HepG2 (cell line): ENCODE data around the gene KCNMA1. TPM values are rescaled to one million over a fixed set of nuclear protein-coding genes. Genes with fewer than 3 reads are reported as not detected.
"Not testable (repeated sequence)": the region's sequence is repeated elsewhere in the genome, so short reads cannot be mapped to it uniquely, and the experiment has no call there.

Experiments used
- ATAC-seq: fragments of 200-7000 bp; cut with Tn5 transposase; 3 replicates; pipeline ENCODE4 v1.9.1; 2020; ENCODE audit warnings: mild to moderate bottlenecking, moderate library complexity
- BruUV-seq: library from RNA; stranded (reverse); fragments of 400-500 nt; replicated peaks from 2 replicates; lab custom pipeline; 2021; lab: Mats Ljungman, UMichigan
- CTCF ChIA-PET: fragments of 300-600 bp; formaldehyde crosslinking; extraction: SDS; loops from one replicate; lab custom pipeline; 2021; ENCODE audit warnings: low total read pairs, inconsistent platforms, low intra/inter-chr PET ratio; lab: Yijun Ruan, JAX
- POLR2A ChIA-PET: fragments of 350-600 bp; sonication (Branson Sonifier 250); formaldehyde crosslinking; loops from one replicate; lab custom pipeline; 2020; ENCODE audit warnings: antibody characterized with exemption, inconsistent platforms; lab: Yijun Ruan, JAX
- DNase-seq: peaks from one replicate; pipeline ENCODE4 v3.0.0-alpha.2; 2015; ENCODE audit warnings: low spot score
- FAIRE-seq: peaks from 3 replicates; lab custom pipeline; 2011; peaks lifted over from hg19 to GRCh38; lab: Jason Lieb, UNC
- H2AFZ ChIP-seq: one replicate; pipeline ENCODE4 v1.6.1; 2011; ENCODE audit warnings: low read length, inconsistent platforms
- H3K27ac ChIP-seq: fragments of 300-600 bp; 3 replicates; pipeline ENCODE4 v1.8.0; 2011; ENCODE audit warnings: mixed run types, mild to moderate bottlenecking, mixed read lengths, low read length, inconsistent platforms; ENCODE audit not compliant: insufficient read depth; ENCODE audit errors: extremely low read length
- H3K27me3 ChIP-seq, 2 experiments: fragments of 200-600 bp in 1 of 2; 2 replicates in 1 of 2; 3 replicates in 1 of 2; pipeline versions ENCODE4 v1.6.0 to v1.8.0; 2011; ENCODE audit warnings: low read length in 2 of 2, mild to moderate bottlenecking in 2 of 2, moderate library complexity in 2 of 2, inconsistent platforms in 1 of 2; ENCODE audit not compliant: insufficient read depth in 2 of 2, control insufficient read depth in 1 of 2
- H3K36me3 ChIP-seq, 2 experiments: fragments of 200-600 bp in 1 of 2; replicated peaks in 1 of 2; 2 replicates in 1 of 2; 3 replicates in 1 of 2; pipeline versions ENCODE4 v1.5.1 to v1.8.0; 2011; ENCODE audit warnings: low read length in 2 of 2, inconsistent platforms in 1 of 2; ENCODE audit not compliant: insufficient read depth in 2 of 2, control insufficient read depth in 1 of 2
- H3K4me1 ChIP-seq: 2 replicates; pipeline ENCODE4 v1.5.1; 2012; ENCODE audit warnings: low read length, inconsistent platforms; ENCODE audit not compliant: insufficient read depth
- H3K4me2 ChIP-seq: 2 replicates; pipeline ENCODE4 v1.6.0; 2011; ENCODE audit warnings: low read depth, low read length, inconsistent platforms
- H3K4me3 ChIP-seq, 3 experiments: fragments of 200-600 bp in 1 of 3; sonication (generic), shearing (Covaris generic) in 1 of 3; replicated peaks in 1 of 3; 2 replicates each; pipeline ENCODE4 v1.5.1; 2011 to 2016; ENCODE audit warnings: low read length in 3 of 3, inconsistent platforms in 2 of 3, low read depth in 2 of 3, mild to moderate bottlenecking in 2 of 3, control low read depth in 1 of 3, mixed read lengths in 1 of 3; ENCODE audit not compliant: insufficient read depth in 1 of 3
- H3K79me2 ChIP-seq: one replicate; pipeline ENCODE4 v1.6.1; 2011; ENCODE audit warnings: low read length, inconsistent platforms; ENCODE audit not compliant: insufficient read depth
- H3K9ac ChIP-seq: 2 replicates; pipeline ENCODE4 v1.6.0; 2011; ENCODE audit warnings: mild to moderate bottlenecking, low read depth, low read length, inconsistent platforms; ENCODE audit not compliant: insufficient read depth
- H3K9me3 ChIP-seq: 2 replicates; pipeline ENCODE4 v1.5.1; 2012; ENCODE audit warnings: mild to moderate bottlenecking, low read length
- H4K20me1 ChIP-seq: 2 replicates; pipeline ENCODE4 v1.6.0; 2011; ENCODE audit warnings: inconsistent platforms, mild to moderate bottlenecking, low read length, moderate library complexity; ENCODE audit not compliant: insufficient read depth
- FOSL1 ChIP-seq: sonication (generic); formaldehyde crosslinking; IDR thresholded peaks from 2 replicates; pipeline ENCODE4 v1.9.0; 2021; ENCODE audit warnings: missing genetic modification reagents, borderline replicate concordance
- HDAC1 ChIP-seq: sonication (generic); formaldehyde crosslinking; IDR thresholded peaks from 2 replicates; pipeline ENCODE4 v1.5.1; 2020; ENCODE audit warnings: mild to moderate bottlenecking, missing genetic modification reagents
- HHEX ChIP-seq: IDR thresholded peaks from 2 replicates; pipeline ENCODE4 v1.6.1; 2016; ENCODE audit warnings: control low read depth
- KLF9 ChIP-seq: IDR thresholded peaks from 2 replicates; pipeline ENCODE4 v1.6.1; 2016; ENCODE audit warnings: low read depth
- MYNN ChIP-seq: sonication (generic); formaldehyde crosslinking; IDR thresholded peaks from 2 replicates; pipeline ENCODE4 v1.4.0; 2020; ENCODE audit warnings: mild to moderate bottlenecking, low read depth, missing genetic modification reagents
- RARA ChIP-seq: IDR thresholded peaks from 2 replicates; pipeline ENCODE4 v1.6.1; 2016; ENCODE audit warnings: missing genetic modification reagents, missing compliant biosample characterization
- YY1 ChIP-seq: IDR thresholded peaks from 2 replicates; pipeline ENCODE4 v1.6.1; 2011; ENCODE audit warnings: low read length, low read depth, moderate library complexity, mild to moderate bottlenecking; ENCODE audit not compliant: insufficient read depth, insufficient replicate concordance
- ZMYM2 ChIP-seq: sonication (generic); formaldehyde crosslinking; IDR thresholded peaks from 2 replicates; pipeline ENCODE4 v1.8.0; 2022; ENCODE audit warnings: mild to moderate bottlenecking, missing genetic modification reagents
- ZNF101 ChIP-seq: sonication (generic); formaldehyde crosslinking; IDR thresholded peaks from 2 replicates; pipeline ENCODE4 v1.4.0; 2020; ENCODE audit warnings: mild to moderate bottlenecking, low read depth, missing genetic modification reagents, borderline replicate concordance
- ZNF143 ChIP-seq: sonication (generic); formaldehyde crosslinking; IDR thresholded peaks from 2 replicates; pipeline ENCODE4 v1.4.0; 2020; ENCODE audit warnings: missing genetic modification reagents
- ZNF44 ChIP-seq: sonication (generic); formaldehyde crosslinking; IDR thresholded peaks from 2 replicates; pipeline ENCODE4 v1.5.1; 2020; ENCODE audit warnings: mild to moderate bottlenecking, missing genetic modification reagents
- ZNF672 ChIP-seq: sonication (generic); formaldehyde crosslinking; IDR thresholded peaks from 2 replicates; pipeline ENCODE4 v1.8.1; 2022; ENCODE audit warnings: missing genetic modification reagents
- ZNF724P ChIP-seq: sonication (generic); formaldehyde crosslinking; IDR thresholded peaks from 2 replicates; pipeline ENCODE4 v1.8.0; 2022; ENCODE audit warnings: missing genetic modification reagents, borderline replicate concordance
- WGBS: methylation state at CpG from one replicate; pipeline ENCODE4 v1.1.6; 2017; ENCODE audit warnings: low lambda C conversion rate; 5-methylcytosine and 5-hydroxymethylcytosine counted together
- in situ Hi-C: cut with HindIII; loops from 2 replicates; pipeline ENCODE4 v1.10.0; 2017; ENCODE audit warnings: low pct_unique_long_range_greater_than_20kb; ENCODE audit not compliant: extremely low pct_ligation_motif_present
- intact Hi-C: fragments of 100-400 bp; cut with micrococcal nuclease; formaldehyde crosslinking; loops from one replicate; pipeline ENCODE4 v1.10.0; 2022; ENCODE audit not compliant: unreplicated experiment
- polyA plus RNA-seq, 8 experiments: library from polyadenylated mRNA; depleted of rRNA in 3 of 8; stranded (reverse) in 7 of 8; unstranded in 1 of 8; fragments of >200 nt; fragmentation: Illumina TruSeq in 4 of 8; extraction: Trizol in 4 of 8; gene quantifications; 2 replicates each; pipeline versions ENCODE4 v1.2.1 to v1.2.3, GENCODE V29; 2011 to 2016; ENCODE audit warnings: low read depth in 4 of 8, missing spikeins in 1 of 8, mixed read lengths in 1 of 8; ENCODE audit not compliant: insufficient read depth in 1 of 8
- total RNA-seq, 5 experiments: library from RNA; depleted of rRNA; stranded (reverse); fragments of >200 nt; fragmentation: Illumina TruSeq; extraction: Trizol; gene quantifications; 2 replicates each; pipeline ENCODE4 v1.2.3, GENCODE V29; 2016; ENCODE audit warnings: low read depth in 1 of 5
- TF ChIP-seq, protein P1 (sequence below): sonication (generic); formaldehyde crosslinking; IDR thresholded peaks from 2 replicates; pipeline ENCODE4 v1.4.0; 2020; ENCODE audit warnings: mild to moderate bottlenecking, low read depth, missing genetic modification reagents

The KCNMA1 gene
- total and polyA plus RNA-seq, 2 of the 13 experiments (the other 11 are each of a cell fraction or from before 2014, with no cell fraction given) = 0.02 TPM; not detected in 1

DNA sequence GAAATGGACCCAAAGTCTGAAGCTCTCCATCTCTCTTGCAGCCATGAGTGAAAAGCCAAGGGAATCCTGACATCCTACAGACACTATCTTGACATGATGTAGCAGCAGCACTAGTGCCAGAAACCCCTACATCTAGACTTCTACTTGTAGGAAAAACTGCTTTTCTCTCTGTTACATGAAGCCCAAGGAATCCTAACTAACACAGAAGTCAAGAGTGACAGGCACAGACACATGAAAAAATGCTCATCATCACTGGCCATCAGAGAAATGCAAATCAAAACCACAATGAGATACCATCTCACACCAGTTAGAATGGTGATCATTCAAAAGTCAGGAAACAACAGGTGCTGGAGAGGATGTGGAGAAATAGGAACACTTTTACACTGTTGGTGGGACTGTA is 297.7 kb downstream of the KCNMA1 start:
- H3K4me2 ChIP-seq, H3K36me3 ChIP-seq, H3K27me3 ChIP-seq, ATAC-seq, DNase-seq, H3K27ac ChIP-seq, H3K79me2 ChIP-seq, intact Hi-C loops, POLR2A ChIA-PET, H3K9me3 ChIP-seq, FAIRE-seq, H4K20me1 ChIP-seq, in situ Hi-C loops, H3K4me3 ChIP-seq, H2AFZ ChIP-seq, H3K4me1 ChIP-seq, BruUV-seq, CTCF ChIA-PET, H3K9ac ChIP-seq: not testable (repeated sequence)

DNA sequence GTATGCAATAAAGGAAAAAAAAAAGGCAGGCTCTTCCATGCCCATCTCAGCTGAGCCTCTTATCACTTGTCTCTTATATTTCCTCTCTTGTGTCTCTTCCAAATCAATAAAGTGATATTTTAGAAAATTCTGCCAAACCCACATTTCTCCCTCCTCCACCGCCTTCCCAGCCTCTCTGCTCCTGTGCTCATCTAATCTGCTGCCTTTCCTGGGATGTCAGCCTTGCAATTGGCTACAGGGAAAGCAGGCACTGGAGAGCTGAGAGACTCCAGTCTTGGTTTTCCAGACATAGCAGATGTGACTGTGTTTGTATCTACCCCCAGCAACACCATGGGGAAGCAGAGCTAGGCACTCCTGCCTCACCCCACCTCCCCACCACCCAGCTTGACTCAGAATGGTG is 298.4 kb downstream of the KCNMA1 start:
- no peak overlapping the region for H3K4me3 ChIP-seq
- H3K4me2 ChIP-seq = no peak overlapping the region
- no peaks in the 10 kb centered on the region for H3K79me2 ChIP-seq
- H3K9ac ChIP-seq = no peak overlapping the region
- no peaks in the 10 kb centered on the region for H3K36me3 ChIP-seq
- H4K20me1 ChIP-seq = no peaks in the 10 kb centered on the region
- whole genome bisulfite sequencing = 8% methylated on average over 1 of the region's 1 CpG
- H3K4me1 ChIP-seq = peaks cover 5% of the 10 kb centered on the region
- no peak overlapping the region for H2AFZ ChIP-seq
- ChIA-PET POLR2A (no interaction called here), CTCF (no interaction called here)
- intact Hi-C loops (no loop called here), in situ Hi-C loops (no loop called here)
- no peaks in the 10 kb centered on the region; a peak in 1 of 5 replicates for H3K27me3 ChIP-seq
- no peak for DNase-seq
- peaks cover 6% of the 10 kb centered on the region; the same call in 1 of the 2 replicates for H3K9me3 ChIP-seq
- BruUV-seq = no TSS peak
- no peak overlapping the region for H3K27ac ChIP-seq
- no peak for ATAC-seq
- no peak for FAIRE-seq
- TF ChIP-seq HDAC1 (CRISPR knock-in tag) = no peak
- TF ChIP-seq RARA (CRISPR knock-in tag) = no peak
- no peak for TF ChIP-seq YY1
- TF ChIP-seq ZNF724P (CRISPR knock-in tag) = no peak
- TF ChIP-seq ZNF44 (CRISPR knock-in tag) = no peak
- TF ChIP-seq MYNN (CRISPR knock-in tag) = no peak
- TF ChIP-seq ZNF672 (CRISPR knock-in tag) = no peak
- no peak for TF ChIP-seq FOSL1 (CRISPR knock-in tag)
- no peak for TF ChIP-seq KLF9 (CRISPR knock-in tag)
- TF ChIP-seq ZMYM2 (CRISPR knock-in tag) = no peak
- TF ChIP-seq, protein P1, sequence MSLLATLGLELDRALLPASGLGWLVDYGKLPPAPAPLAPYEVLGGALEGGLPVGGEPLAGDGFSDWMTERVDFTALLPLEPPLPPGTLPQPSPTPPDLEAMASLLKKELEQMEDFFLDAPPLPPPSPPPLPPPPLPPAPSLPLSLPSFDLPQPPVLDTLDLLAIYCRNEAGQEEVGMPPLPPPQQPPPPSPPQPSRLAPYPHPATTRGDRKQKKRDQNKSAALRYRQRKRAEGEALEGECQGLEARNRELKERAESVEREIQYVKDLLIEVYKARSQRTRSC = no peak
- TF ChIP-seq HHEX = no peak
- no peak for TF ChIP-seq ZNF101
- no peak for TF ChIP-seq ZNF143 (CRISPR knock-in tag)
